Measurements from ENCODE around the gene STX8. TPM values are rescaled to one million over a fixed set of nuclear protein-coding genes. Genes with fewer than 3 reads are reported as not detected.

The STX8 gene
- total and polyA plus RNA-seq, 5 experiments from 2014 or later, result 38.2 to 167 (median 114) TPM

Other genes starting within 250 kb of the STX8 start
- not detected for gene CFAP52, start 822 bp upstream of the STX8 start, total RNA-seq
- not detected for gene CFAP52, start 822 bp upstream of the STX8 start, polyA plus RNA-seq
- gene USP43, start 69.7 kb upstream of the STX8 start, total RNA-seq, result under 1 TPM in 1 of 2 experiments, not detected in 1; 0.10 TPM
- not detected for gene USP43, start 69.7 kb upstream of the STX8 start, polyA plus RNA-seq
- not detected for gene DHRS7C, start 215.8 kb upstream of the STX8 start, total RNA-seq
- not detected for gene DHRS7C, start 215.8 kb upstream of the STX8 start, polyA plus RNA-seq
- not detected for gene GSG1L2, start 246.3 kb upstream of the STX8 start, total RNA-seq
- gene GSG1L2, start 246.3 kb upstream of the STX8 start, polyA plus RNA-seq, result not detected

Data from naive thymus-derived CD8-positive, alpha-beta T cell (primary cell).